ENCODE data around the gene FBXW9.

The FBXW9 gene

DNA sequence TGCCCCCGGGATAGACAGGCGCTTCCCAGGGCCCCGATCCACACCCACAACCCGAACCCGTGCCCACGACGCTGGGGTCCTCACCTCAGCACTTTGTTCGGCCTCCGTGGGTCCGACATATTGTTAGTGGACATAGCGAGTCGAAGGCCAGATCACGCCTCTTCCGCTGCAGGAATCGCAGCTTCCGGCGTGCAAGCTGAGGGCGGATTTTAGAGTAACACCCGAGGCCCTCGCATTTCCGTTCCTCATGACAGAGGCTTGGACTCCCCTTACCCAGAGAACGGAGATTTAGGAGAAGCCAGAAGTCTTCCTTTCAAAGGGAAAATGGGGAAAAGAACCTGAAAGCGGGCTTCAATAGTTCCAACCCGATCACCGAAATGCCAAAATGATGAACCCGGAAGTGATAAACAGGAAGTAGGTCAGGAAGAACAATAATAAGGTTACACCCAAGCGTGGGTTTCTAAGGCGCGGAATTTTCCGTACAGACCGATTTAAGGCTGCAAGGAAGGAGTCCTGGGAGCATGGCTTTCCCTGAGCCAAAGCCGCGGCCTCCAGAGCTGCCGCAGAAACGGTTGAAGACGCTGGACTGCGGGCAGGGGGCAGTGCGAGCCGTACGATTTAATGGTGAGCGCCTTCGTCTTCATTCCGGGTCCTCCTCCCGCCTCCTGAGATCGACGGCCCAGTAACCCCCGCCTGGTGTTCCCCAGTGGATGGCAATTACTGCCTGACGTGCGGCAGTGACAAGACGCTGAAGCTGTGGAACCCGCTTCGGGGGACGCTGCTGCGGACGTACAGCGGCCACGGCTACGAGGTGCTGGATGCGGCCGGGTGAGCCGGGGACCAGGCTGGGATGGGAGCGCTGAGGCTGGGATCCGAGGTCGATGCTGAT, 26.9 kb downstream of the FBXW9 start:
- TF ChIP-seq, protein P1, sequence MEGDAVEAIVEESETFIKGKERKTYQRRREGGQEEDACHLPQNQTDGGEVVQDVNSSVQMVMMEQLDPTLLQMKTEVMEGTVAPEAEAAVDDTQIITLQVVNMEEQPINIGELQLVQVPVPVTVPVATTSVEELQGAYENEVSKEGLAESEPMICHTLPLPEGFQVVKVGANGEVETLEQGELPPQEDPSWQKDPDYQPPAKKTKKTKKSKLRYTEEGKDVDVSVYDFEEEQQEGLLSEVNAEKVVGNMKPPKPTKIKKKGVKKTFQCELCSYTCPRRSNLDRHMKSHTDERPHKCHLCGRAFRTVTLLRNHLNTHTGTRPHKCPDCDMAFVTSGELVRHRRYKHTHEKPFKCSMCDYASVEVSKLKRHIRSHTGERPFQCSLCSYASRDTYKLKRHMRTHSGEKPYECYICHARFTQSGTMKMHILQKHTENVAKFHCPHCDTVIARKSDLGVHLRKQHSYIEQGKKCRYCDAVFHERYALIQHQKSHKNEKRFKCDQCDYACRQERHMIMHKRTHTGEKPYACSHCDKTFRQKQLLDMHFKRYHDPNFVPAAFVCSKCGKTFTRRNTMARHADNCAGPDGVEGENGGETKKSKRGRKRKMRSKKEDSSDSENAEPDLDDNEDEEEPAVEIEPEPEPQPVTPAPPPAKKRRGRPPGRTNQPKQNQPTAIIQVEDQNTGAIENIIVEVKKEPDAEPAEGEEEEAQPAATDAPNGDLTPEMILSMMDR (conservative IDR thresholded peaks at IDR 0.05; ENCODE audit: low read depth, low read length), result peak; percentile 16
- H3K4me3 ChIP-seq (ENCODE audit: low read depth, low read length), result peak overlapping the region; percentile 81
- DNase-seq (ENCODE audit: low read depth), result peak; percentile 91

DNA sequence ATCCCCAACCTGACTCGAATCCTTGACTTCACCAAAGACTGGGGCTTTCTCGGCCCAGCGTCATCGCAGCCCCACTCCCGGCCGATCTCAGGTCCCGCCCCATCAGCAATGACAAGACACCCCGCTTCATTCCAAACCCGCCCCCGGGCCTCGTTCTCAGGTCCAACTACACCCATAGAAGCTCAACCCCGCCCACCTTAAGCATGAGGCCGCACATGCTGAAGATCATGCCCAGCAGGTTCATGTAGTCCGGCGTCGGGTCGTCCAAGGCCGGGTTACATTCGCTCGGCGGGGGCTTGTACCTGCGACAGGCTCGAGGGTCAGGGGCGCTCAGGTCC, 27.5 kb downstream of the FBXW9 start:
- TF ChIP-seq, protein P1 (conservative IDR thresholded peaks at IDR 0.05; ENCODE audit: low read depth, low read length), result no peak
- H3K4me3 ChIP-seq (ENCODE audit: low read depth, low read length), result peak overlapping the region; percentile 81
- peak; percentile 80 for DNase-seq (ENCODE audit: low read depth)

DNA sequence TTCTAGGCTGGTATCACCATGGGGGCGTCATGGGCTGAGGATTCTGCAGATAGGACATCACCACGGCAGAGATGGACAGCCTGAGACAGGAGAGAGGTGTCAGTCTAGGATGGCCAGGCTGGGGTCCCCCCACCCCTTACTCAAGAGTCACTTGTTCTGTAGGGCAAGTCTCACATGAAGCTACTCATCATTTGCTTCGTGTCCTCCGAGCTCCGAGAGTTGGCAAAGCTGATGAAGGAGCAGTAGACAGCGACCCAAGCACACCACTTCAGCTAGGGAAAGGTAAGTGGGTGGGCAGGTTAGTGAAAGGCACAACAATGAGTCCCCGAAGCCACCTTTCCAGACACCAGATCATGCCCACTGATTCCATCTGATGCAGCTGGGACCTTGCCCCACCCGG, 28.1 kb downstream of the FBXW9 start:
- DNase-seq (ENCODE audit: low read depth), result no peak
- peak overlapping the region; percentile 81 for H3K4me3 ChIP-seq (ENCODE audit: low read depth, low read length)
- TF ChIP-seq, protein P1 (conservative IDR thresholded peaks at IDR 0.05; ENCODE audit: low read depth, low read length), result no peak

DNA sequence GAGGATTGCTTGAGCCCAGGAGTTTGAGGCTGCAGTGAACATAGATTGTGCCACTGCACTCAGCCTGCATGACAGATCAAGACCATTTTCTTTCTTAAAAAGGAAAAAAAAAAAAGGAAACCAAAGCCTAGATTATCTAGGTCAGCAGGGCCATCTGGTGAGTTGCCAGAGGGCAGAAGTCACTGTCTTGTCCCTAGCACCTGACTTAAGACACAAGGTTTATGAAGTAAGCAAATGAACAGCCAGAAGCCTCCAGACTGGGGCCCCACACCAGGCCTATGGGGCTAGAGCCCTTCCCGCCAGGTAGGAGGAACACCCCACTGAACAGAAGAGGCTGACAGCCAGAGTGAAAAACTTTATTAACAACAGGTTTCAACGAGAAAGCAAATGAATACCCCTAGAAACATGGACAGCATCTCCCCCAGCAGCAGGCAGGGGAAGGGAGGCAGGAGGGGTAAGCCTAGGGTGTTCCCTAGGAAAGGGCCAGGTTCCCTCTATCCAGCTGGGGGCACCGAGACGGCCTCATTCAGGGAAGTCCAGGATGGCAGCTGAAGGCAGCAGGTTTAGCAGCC, 28.6 kb downstream of the FBXW9 start:
- no peak for DNase-seq (ENCODE audit: low read depth)
- no peak overlapping the region for H3K4me3 ChIP-seq (ENCODE audit: low read depth, low read length)
- TF ChIP-seq, protein P1 (conservative IDR thresholded peaks at IDR 0.05; ENCODE audit: low read depth, low read length), result no peak

DNA sequence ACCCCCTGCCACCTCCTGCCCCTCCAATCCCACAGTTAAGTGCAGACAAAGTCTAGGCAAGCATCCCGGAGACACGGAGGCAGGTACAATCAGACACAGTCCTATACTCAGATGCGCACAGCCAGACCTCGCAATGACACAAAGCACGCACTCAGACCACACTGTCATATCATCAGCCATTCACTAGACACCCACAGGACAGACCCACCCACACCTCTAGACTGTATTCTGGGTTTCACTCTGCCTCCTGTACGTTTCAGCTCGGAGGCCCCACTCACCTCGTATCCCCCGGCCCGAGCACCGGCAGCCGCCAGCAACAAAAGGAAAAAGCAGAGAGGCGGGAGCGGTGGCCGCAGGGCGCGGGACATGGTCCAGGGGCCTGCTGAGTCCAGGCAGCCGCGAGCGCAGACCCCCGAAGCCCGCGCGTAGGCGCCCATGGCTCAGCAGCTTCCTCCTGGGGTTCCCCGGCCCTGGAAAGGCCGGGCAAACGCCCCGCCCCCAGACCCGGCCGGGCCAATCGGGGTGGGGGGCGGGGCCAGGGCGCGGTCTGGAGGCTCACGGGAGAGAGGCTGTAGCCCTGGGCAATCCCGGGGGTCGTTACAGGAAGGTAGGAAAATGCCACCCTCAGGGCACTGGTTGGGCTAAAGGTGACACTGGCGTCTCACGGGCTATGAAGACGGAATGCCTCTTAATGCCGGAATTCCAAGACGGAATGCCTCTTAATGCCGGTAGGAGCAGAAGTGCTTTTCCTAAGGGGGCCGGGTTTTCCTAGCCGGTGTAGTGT, 30.0 kb downstream of the FBXW9 start, which contains the start of the genes MAN2B1 and WDR83:
Gene MAN2B1, minus strand, starts transcription at position 478 of the 784 bp plus-strand sequence. Its CDS starts 41 bp downstream, at position 437.
Gene WDR83, plus strand, starts transcription at position 543 of the 784 bp plus-strand sequence. CDS start 2,984 bp downstream, outside the sequence.
- peak within 1 kb of the TSS; percentile 84 for H3K4me3 ChIP-seq (ENCODE audit: low read depth, low read length)
- DNase-seq (ENCODE audit: low read depth), result peak; percentile 70
- TF ChIP-seq, protein P1 (conservative IDR thresholded peaks at IDR 0.05; ENCODE audit: low read depth, low read length), result no peak

DNA sequence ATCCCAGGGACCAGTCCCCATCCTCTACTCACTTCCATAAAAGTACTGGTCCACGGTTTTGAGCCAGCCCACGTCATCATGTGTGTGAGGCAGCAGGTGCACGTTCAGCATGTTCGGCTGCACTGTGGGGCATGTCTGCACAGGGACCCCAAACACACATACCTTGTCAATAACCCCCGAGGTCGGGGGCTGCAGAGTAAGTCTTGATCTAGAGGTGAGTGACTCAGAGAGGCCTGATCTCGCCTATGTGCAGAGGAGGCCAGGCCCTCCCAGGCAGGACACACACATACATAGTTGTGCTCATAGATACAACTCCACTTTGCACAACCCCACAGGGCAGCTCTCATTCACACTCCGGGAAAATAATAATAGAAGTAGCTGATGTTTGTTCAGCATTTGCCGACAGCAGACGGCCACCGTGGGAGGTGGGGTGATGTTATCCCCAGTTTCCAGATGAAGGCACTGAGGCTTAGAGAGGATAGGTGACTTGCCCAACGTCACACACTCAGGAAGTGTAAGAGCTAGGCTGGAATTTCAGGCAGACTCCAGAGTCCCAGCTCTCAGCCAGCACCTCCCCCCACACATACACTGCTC, 30.7 kb downstream of the FBXW9 start:
- TF ChIP-seq, protein P1 (conservative IDR thresholded peaks at IDR 0.05; ENCODE audit: low read depth, low read length), result no peak
- no peak for DNase-seq (ENCODE audit: low read depth)
- peak overlapping the region; percentile 84 for H3K4me3 ChIP-seq (ENCODE audit: low read depth, low read length)
